Loucy (cell line): ENCODE results near the gene HEPACAM.
"Not testable (repeated sequence)": the region's sequence is repeated elsewhere in the genome, so short reads cannot be mapped to it uniquely, and the experiment has no call there.

Experiments used
- H2AFZ ChIP-seq: fragments of 200-600 bp; sonication (generic); 2 replicates; pipeline ENCODE4 v1.6.0; 2016; ENCODE audit warnings: antibody characterized with exemption, mild to moderate bottlenecking, low read length, moderate library complexity
- H3F3A ChIP-seq: fragments of 200-600 bp; 2 replicates; pipeline ENCODE4 v1.6.0; 2016; ENCODE audit warnings: antibody characterized with exemption, low read depth, mild to moderate bottlenecking
- H3K27me3 ChIP-seq: fragments of 200-600 bp; sonication (generic); 2 replicates; pipeline ENCODE4 v1.6.1; 2014; ENCODE audit warnings: low read length, mild to moderate bottlenecking; ENCODE audit not compliant: insufficient read depth, poor library complexity, severe bottlenecking
- H3K36me3 ChIP-seq: fragments of 200-600 bp; sonication (generic); 2 replicates; pipeline ENCODE4 v1.6.1; 2016; ENCODE audit warnings: low read length; ENCODE audit not compliant: insufficient read depth
- H3K4me1 ChIP-seq: fragments of 200-600 bp; sonication (generic); 2 replicates; pipeline ENCODE4 v1.5.1; 2014; ENCODE audit warnings: low read length, mild to moderate bottlenecking; ENCODE audit not compliant: insufficient read depth, poor library complexity, severe bottlenecking
- H3K4me2 ChIP-seq: fragments of 200-600 bp; sonication (generic); 2 replicates; pipeline ENCODE4 v1.6.0; 2014; ENCODE audit warnings: antibody characterized with exemption, low read length, low read depth, mild to moderate bottlenecking; ENCODE audit not compliant: poor library complexity, severe bottlenecking
- H3K4me3 ChIP-seq: fragments of 200-600 bp; sonication (generic); 2 replicates; pipeline ENCODE4 v1.5.1; 2014; ENCODE audit warnings: low read length, mild to moderate bottlenecking, mixed read lengths; ENCODE audit not compliant: poor library complexity, severe bottlenecking
- H3K79me2 ChIP-seq: fragments of 200-600 bp; sonication (generic); 2 replicates; pipeline ENCODE4 v1.6.1; 2014; ENCODE audit warnings: low read length; ENCODE audit not compliant: insufficient read depth
- H3K9ac ChIP-seq: fragments of 200-600 bp; sonication (generic); 2 replicates; pipeline ENCODE4 v1.6.0; 2014; ENCODE audit warnings: mild to moderate bottlenecking, low read depth, low read length, moderate library complexity; ENCODE audit not compliant: poor library complexity, severe bottlenecking
- H3K9me2 ChIP-seq: fragments of 200-600 bp; sonication (generic); replicated peaks from 2 replicates; pipeline ENCODE4 v1.6.1; 2016; ENCODE audit warnings: low read depth, low read length, mixed read lengths
- H3K9me3 ChIP-seq: fragments of 200-600 bp; sonication (generic); 2 replicates; pipeline ENCODE4 v1.6.1; 2014; ENCODE audit warnings: mild to moderate bottlenecking, antibody characterized with exemption, low read length, low read depth; ENCODE audit not compliant: insufficient read depth
- H4K20me1 ChIP-seq: fragments of 200-600 bp; sonication (generic); 2 replicates; pipeline ENCODE4 v1.6.0; 2014; ENCODE audit warnings: antibody characterized with exemption, low read length, mild to moderate bottlenecking; ENCODE audit not compliant: insufficient read depth, poor library complexity, severe bottlenecking
- EZH2phosphoT487 ChIP-seq: fragments of 200-600 bp; IDR thresholded peaks from 2 replicates; pipeline ENCODE4 v1.6.1; 2018; ENCODE audit warnings: antibody characterized with exemption, mild to moderate bottlenecking, moderate library complexity, borderline replicate concordance
- TF ChIP-seq, protein P1 (sequence below): fragments of 200-600 bp; sonication (generic); conservative IDR thresholded peaks from 2 replicates; pipeline ENCODE4 v1.5.1; 2014; ENCODE audit warnings: mild to moderate bottlenecking, antibody characterized with exemption, low read length

Gene HEPACAM

DNA sequence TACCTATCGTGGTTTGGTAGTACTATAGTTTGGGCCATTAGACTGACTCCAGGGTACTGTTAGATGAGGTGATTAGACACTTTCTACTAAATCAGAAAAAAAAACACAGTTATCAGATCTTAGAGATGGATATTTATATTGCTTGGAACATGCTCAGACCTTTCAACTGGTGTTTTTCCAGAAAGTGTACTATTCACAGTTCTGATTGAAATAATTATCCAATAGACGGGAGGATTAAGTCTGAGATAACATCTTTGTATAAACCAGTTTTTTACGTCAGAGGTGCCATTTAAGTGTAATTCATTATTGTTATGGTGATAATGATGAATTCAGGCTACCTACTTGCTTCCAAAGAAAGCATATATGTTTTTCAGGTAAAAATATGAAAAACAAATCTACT lies 40.7 kb upstream of the HEPACAM start:
- H3K4me1 ChIP-seq = no peaks in the 10 kb centered on the region
- H3K4me3 ChIP-seq = no peak overlapping the region
- no peaks in the 10 kb centered on the region for H4K20me1 ChIP-seq
- H2AFZ ChIP-seq = no peak overlapping the region
- no peak overlapping the region for H3K4me2 ChIP-seq
- H3K9me3 ChIP-seq = peaks cover 4% of the 10 kb centered on the region; the same call in 1 of the 2 replicates
- H3K36me3 ChIP-seq = peaks cover 41% of the 10 kb centered on the region; the same call in 1 of the 2 replicates
- no peaks in the 10 kb centered on the region for H3F3A ChIP-seq
- no peaks in the 10 kb centered on the region; the same call in none of the 2 replicates for H3K79me2 ChIP-seq
- no peaks in the 10 kb centered on the region for H3K27me3 ChIP-seq
- no peak for TF ChIP-seq EZH2phosphoT487
- TF ChIP-seq, protein P1, sequence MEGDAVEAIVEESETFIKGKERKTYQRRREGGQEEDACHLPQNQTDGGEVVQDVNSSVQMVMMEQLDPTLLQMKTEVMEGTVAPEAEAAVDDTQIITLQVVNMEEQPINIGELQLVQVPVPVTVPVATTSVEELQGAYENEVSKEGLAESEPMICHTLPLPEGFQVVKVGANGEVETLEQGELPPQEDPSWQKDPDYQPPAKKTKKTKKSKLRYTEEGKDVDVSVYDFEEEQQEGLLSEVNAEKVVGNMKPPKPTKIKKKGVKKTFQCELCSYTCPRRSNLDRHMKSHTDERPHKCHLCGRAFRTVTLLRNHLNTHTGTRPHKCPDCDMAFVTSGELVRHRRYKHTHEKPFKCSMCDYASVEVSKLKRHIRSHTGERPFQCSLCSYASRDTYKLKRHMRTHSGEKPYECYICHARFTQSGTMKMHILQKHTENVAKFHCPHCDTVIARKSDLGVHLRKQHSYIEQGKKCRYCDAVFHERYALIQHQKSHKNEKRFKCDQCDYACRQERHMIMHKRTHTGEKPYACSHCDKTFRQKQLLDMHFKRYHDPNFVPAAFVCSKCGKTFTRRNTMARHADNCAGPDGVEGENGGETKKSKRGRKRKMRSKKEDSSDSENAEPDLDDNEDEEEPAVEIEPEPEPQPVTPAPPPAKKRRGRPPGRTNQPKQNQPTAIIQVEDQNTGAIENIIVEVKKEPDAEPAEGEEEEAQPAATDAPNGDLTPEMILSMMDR = no peak
- no peaks in the 10 kb centered on the region for H3K9me2 ChIP-seq
- no peak overlapping the region for H3K9ac ChIP-seq

DNA sequence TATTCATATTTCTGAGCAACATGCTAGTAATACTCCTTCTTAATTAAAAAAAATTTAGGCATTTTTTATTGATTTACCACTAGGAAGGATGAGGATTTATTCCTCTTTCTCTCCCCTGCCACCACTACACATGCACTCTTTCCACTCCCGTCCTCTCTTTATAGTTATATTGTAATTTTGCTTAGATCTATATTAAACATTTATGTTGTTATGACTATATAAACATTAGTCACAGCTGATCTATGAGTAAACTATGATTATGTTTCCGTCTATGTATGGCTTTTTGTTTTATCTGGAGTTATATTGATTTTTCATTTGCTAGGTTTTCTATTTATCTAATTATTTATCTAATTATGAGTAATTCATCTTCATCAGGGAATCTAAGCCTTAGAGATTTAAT lies 36.0 kb upstream of the HEPACAM start:
- H2AFZ ChIP-seq = no peak overlapping the region
- no peak overlapping the region for H3K4me2 ChIP-seq
- no peaks in the 10 kb centered on the region for H3K4me1 ChIP-seq
- no peaks in the 10 kb centered on the region for H3F3A ChIP-seq
- no peak for TF ChIP-seq EZH2phosphoT487
- TF ChIP-seq, protein P1 = no peak
- H3K27me3 ChIP-seq = no peaks in the 10 kb centered on the region
- no peaks in the 10 kb centered on the region for H3K9me2 ChIP-seq
- no peaks in the 10 kb centered on the region for H3K9me3 ChIP-seq
- H3K79me2 ChIP-seq = no peaks in the 10 kb centered on the region
- H4K20me1 ChIP-seq = no peaks in the 10 kb centered on the region
- H3K4me3 ChIP-seq = no peak overlapping the region
- H3K9ac ChIP-seq = no peak overlapping the region
- H3K36me3 ChIP-seq = peaks cover 22% of the 10 kb centered on the region; the same call in 1 of the 2 replicates

DNA sequence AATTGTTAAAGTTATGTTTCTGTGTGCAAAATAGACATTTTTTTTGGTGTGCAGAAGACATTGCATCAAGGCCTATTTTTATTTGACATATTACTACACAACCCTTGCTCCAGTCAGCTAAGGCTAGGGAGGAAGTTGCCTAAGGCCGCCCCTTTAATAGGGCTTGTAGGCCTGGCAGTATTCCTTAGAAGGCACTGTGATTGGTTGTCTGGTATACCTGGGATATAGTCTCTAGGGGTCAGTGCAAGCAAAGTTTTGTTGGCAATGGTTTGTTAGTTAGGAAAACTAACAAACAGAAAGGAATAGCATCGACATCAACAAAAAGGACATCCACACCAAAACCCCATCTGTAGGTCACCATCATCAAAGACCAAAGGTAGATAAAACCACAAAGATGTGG lies 35.1 kb upstream of the HEPACAM start:
- Histone ChIP-seq H3K4me2 (no peak overlapping the region), H3K4me3 (no peak overlapping the region), H3K4me1 (no peaks in the 10 kb centered on the region), H4K20me1 (no peaks in the 10 kb centered on the region), H3K9me2 (no peaks in the 10 kb centered on the region), H3K36me3 (peaks cover 22% of the 10 kb centered on the region; the same call in 1 of the 2 replicates), H3K9me3 (no peaks in the 10 kb centered on the region), H2AFZ (no peak overlapping the region), H3K79me2 (no peaks in the 10 kb centered on the region), H3K27me3 (no peaks in the 10 kb centered on the region), H3K9ac (no peak overlapping the region), H3F3A (no peaks in the 10 kb centered on the region)
- no peak for TF ChIP-seq EZH2phosphoT487
- TF ChIP-seq, protein P1 = no peak; the same call in 1 of the 2 replicates

DNA sequence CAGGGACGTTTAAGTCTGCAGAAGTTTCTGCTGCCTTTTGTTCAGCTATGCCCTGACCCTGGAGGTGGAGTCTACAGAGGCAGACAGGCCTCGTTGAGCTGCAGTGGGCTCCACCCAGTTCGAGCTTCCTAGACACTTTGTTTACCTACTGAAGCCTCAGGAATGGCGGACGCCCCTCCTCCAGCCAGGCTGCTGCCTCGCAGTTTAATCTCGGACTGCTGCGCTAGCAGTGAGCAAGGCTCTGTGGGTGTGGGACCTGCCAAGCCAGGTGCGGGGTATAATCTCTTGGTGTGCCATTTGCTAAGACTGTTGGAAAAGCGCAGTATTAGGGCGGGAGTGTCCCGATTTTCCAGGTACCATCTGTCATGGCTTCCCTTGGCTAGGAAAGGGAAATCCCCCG lies 32.4 kb upstream of the HEPACAM start:
- peaks cover 22% of the 10 kb centered on the region; the same call in 1 of the 2 replicates for H3K36me3 ChIP-seq
- not testable (repeated sequence) for H2AFZ ChIP-seq

More for the DNA sequence above, 32.4 kb upstream of the HEPACAM start:
- not testable (repeated sequence) for H3K27me3 ChIP-seq, H3K9ac ChIP-seq, H3K9me2 ChIP-seq, H3K79me2 ChIP-seq, H3K4me3 ChIP-seq, H3K4me2 ChIP-seq, H3K9me3 ChIP-seq, H3F3A ChIP-seq, H4K20me1 ChIP-seq, H3K4me1 ChIP-seq
